NAMALWA (cell line): Measurements from ENCODE around the gene FGF18.

ENCODE experiments used
- DNase-seq: peaks from one replicate; pipeline ENCODE4 v3.0.0-alpha.2; 2015; ENCODE audit warnings: low spot score

FGF18 gene

DNA sequence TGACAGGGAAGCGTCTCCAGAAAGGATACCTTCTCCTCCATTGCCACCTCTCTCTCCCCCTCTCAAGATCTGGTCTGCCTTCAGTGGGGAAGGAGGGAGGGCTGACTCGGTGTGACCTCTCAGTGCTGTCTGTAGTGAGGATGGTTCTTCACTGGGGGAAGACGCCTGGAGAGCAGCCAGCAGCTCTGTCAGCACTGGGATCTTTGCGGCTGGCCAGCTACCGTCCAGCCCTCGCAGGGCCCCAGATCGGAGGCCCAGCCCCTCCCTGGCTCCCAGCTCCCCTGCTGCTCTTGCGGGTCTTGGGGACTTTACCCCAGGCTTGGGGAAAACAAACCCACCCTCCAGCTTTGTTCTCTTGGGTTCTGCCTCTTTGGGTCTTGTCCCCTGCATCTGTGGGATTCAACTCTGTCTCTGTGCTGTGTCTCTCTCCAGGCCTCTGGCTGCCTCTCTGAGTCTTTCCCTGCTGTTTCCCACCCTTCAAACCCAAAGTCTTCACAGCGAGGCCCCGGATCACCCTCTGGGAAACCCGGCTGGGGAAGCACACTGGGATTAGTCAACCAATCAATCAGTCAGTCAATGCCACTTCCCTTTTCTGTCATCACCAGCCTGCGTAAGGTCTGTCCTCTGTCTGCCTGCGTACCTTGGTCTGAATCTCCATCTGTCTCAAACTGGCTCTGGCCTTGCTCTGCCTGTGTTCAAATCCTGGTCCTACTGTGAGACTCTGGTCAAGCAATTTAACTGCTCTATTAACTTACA is 23.0 kb downstream of the FGF18 start:
- no peak for DNase-seq

DNA sequence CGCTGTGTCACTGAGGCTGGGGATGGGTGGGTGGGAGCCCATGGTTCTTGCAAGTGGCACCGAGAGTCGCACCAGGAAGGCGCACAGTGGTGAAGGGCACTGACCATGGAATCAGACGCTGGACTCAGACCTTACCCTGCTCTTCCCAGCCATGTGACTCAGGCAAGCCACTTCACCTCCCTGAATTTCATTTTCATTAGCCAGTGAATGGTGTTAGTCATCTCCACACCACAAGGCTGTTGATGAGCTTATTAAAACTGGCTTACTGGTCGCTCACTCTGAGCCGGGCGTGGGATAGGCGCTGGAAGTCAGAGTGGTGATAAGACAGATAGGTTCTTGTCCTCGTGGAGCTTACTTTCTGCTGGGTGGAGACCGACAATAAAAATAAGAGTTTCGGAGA is 25.1 kb downstream of the FGF18 start:
- DNase-seq = no peak

- no peak for DNase-seq
Observed at GRCh38 chr5:171445644-171446516, 26.4 kb downstream of the FGF18 start.

- no peak for DNase-seq
Observed at GRCh38 chr5:171447226-171447625, 27.8 kb downstream of the FGF18 start.

DNA sequence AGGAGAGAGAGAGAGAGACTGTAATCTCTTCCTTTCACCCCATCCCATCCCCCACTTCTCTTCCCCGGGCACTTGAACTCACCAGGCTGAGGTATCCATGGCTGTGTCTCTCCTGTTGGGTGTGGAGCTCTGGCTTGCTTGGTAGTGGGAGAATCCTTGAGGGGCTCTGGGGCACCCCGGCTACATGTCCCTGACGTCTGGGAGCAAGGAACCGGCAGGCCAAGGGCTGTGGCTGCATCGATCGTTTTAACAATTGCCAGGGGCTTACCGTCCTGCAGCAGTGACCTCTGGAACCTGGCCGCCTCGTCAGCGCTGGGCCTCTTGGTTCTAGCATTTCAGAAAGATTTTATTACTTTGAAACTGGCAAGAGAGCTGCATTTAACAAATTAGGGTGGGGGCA is 30.0 kb downstream of the FGF18 start:
- no peak for DNase-seq

GRCh38 chr5:171450423-171451331 is 31.2 kb downstream of the FGF18 start:
- no peak for DNase-seq

GRCh38 chr5:171451421-171451820 is 32.0 kb downstream of the FGF18 start:
- DNase-seq = no peak

- DNase-seq = peak; percentile 21
Observed at GRCh38 chr5:171453056-171453725, 33.7 kb downstream of the FGF18 start.

- no peak for DNase-seq
Observed at GRCh38 chr5:171453988-171454387, 34.5 kb downstream of the FGF18 start.

DNA sequence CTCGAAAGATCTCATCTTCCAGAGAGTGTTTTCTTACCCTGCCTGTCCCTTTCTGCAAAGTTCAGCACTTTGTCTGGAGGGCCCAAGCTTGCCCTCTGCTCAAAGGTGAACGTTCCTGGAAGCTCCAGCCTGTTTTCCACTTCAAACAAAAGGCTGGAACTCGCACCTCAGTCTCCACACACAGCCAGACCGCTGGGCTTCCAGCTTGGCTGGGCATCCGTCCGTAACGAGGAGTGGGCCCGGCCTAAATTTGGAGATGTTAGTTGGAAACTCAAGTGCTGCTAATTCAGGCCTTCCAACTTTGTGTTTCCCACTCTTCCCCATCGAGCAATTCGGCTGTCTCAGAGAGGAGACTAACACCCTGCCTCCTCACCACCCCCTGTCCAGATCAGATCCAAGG is 35.1 kb downstream of the FGF18 start:
- DNase-seq = no peak

- DNase-seq = no peak
Observed at GRCh38 chr5:171455522-171455921, 36.1 kb downstream of the FGF18 start.

DNA sequence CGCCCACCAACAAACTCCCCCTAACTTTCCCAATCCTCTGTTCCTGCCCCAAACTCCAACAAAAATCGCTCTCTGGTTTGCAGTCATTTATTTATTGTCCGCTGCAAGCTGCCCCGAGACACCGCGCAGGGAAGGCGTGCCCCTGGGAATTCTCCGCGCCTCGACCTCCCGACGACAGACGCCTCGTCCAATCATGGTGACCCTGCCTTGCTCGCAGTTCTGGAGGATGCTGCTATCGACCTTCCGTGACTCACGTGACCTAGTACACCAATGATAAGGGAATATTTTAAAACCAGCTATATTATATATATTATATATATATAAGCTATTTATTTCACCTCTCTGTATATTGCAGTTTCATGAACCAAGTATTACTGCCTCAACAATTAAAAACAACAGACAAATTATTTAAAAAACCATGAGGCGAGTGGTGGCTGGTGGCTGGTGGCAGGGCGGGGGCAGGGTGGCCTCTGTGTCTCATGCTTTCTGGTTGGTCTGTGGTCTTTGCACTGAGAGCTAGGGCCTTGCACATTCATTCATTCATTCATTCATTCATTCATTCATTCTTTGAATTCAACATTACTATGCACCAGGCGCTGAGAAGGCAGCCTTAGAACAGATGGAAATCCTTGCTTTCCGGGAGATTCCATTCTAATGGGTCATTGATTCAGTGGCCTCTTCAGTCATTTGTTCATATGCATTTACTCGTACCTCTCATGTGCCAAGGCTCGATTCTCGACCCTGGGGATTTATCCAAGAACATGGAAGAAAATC is 37.9 kb downstream of the FGF18 start:
- no peak for DNase-seq

DNA sequence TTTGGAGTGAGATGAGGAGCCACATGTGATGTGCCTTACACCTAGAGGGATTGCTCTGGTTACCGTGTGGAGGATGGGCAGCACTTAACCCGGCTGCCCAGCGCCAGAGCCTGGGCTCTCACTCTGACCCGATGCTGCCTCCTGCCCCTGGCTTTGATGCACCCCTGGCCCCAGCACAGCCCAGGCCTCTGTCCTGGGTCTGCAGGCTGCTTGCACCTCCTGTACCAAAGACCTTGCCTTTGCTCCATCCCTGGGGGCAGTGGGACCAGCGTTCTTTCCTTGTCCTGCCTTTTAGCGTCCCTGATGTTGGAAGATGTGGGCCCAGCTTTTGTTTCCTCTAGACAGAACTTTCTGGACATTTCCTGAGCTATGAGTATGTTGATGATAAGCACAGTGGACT is 40.4 kb downstream of the FGF18 start:
- no peak for DNase-seq

DNA sequence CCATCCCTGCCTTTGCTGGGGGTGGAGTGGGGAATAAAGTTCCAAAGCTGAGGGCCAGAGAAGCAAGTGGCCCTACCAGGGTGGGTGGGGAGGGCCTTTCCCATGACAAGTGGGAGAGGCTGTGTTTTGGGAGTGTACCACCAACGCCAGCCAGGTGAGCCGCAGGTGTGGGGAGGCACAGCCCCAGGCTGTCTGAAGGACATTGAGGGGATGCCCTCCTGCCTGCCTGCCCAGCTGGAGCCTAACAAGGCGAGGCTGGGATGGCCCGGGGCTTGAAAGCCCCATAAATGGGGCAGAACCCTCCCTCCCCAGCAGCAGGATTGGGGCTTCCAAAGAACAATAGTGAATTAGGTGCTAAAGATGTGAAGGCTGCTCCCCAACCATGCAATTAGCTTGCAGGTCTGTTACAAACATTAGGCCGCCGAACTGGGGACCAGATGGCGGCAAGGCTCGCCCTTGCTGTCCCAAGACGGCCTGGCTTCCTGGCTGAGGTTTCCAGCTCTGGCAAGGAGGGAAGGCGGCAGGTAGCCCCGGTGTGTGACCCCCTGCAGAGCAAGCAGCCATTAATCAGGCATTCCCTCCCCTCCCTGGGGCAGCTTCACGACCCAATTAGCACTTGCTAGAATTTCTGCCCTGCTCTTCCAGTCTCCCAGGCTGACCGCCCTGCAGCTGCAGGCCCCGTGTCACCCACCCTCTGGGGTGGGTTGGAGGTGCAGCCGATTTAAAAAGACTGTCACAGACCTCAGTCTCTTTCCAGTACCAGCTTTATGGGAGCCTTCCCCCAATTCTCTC is 42.9 kb downstream of the FGF18 start:
- no peak for DNase-seq

DNA sequence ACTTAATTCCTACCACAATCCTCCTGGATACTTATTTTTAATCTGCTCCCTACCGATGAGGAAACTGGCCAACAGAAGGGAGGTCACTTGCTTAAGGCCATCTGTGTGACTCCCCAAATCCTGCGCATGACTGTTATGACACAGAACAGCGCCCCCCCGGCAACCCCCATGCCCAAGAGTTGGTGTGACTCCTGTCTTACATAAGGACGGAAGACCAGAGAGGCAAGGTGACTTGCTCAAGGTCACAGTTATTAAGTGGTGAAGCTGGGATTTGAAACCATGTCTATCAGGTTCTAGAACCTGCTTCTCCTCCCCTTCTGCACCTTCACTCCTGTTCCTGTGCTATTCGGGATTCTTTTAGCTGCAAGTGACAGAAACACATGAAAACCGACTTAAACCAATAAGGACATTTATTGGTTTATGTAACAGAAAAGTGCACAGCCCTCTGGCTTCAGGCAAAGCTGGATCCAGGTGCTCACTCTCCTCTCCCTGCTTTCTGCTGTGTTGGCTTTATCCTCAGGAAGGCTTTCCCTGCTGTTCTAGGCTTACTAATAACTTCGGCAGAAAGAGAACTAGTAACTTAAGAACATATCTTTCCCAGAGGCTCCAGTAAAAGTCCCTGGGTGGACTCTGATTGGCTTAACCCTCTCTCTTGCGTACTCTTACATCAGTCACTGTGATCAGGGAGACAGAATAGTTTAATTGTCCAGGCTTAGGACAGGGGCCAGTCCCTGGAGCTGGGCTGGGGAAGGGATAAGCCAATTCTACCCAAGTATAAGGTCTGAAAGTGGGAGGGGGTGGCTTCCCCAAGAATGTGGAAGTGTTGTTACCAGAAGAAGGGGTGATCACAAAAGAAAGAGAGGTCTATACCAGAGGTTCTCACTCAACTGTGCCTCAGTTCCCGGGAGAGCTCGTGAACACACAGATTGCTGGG is 43.7 kb downstream of the FGF18 start:
- no peak for DNase-seq

DNA sequence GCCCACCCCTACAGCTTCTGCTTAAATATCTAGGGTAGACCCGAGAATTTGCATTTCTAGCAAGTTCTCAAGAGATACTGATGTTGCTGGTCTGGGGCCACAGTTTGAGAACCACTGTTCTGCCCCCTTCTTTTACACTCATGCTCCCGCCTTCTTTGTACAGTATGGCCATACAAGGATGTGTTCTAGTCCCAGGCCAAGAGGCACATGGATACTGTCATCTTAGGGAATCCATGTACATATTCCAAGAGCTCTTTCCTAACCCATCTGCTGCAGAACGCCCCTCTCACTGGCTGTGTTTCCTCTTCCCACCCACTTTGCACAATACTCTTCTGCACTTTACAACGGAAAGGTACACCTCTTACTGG is 44.4 kb downstream of the FGF18 start:
- DNase-seq = no peak

GRCh38 chr5:171464829-171465228 is 45.4 kb downstream of the FGF18 start:
- DNase-seq = no peak

- no peak for DNase-seq
Observed at GRCh38 chr5:171467107-171467506, 47.7 kb downstream of the FGF18 start.

- DNase-seq = no peak
Observed at GRCh38 chr5:171469326-171469725, 49.9 kb downstream of the FGF18 start.
